GM13977 (cell line): ENCODE results near the gene CACNG6.

Source experiments
- DNase-seq: peaks from one replicate; pipeline ENCODE4 v3.0.0; 2012; ENCODE audit warnings: low spot score
- CTCF ChIP-seq: IDR thresholded peaks from 2 replicates; pipeline ENCODE4 v1.5.1; 2012; ENCODE audit warnings: mild to moderate bottlenecking, control low read depth; ENCODE audit not compliant: insufficient read depth; ENCODE audit errors: extremely low read depth, missing control alignments
- in situ Hi-C: fragments of 300-500 bp; cut with MboI; formaldehyde crosslinking; loops from one replicate; pipeline ENCODE4 v1.12.0; 2022; ENCODE audit warnings: low sequenced_read_pairs, low pct_unique_long_range_greater_than_20kb, mixed read lengths, inconsistent platforms; ENCODE audit not compliant: unreplicated experiment

The CACNG6 gene

GRCh38 chr19:54011507-54012211 is 20.2 kb downstream of the CACNG6 start:
- no peak for TF ChIP-seq CTCF
- in situ Hi-C loops: no loop called here
- no peak for DNase-seq

GRCh38 chr19:54013866-54014265 is 22.4 kb downstream of the CACNG6 start:
- TF ChIP-seq CTCF: no peak
- DNase-seq: no peak
- in situ Hi-C loops: no loop called here

GRCh38 chr19:54014920-54015560 is 23.6 kb downstream of the CACNG6 start:
- TF ChIP-seq CTCF: no peak
- no peak for DNase-seq
- in situ Hi-C loops: no loop called here

- no peak for TF ChIP-seq CTCF
- DNase-seq: no peak
- in situ Hi-C loops: no loop called here
These were observed 25.8 kb downstream of the CACNG6 start for GRCh38 chr19:54017261-54017660.

- no peak for DNase-seq
- in situ Hi-C loops: loop anchor here (5.0 kb wide), 1 partner anchor 179 kb away; no protein-coding TSS in a partner anchor
- TF ChIP-seq CTCF: no peak
These were observed 29.9 kb downstream of the CACNG6 start for GRCh38 chr19:54021363-54021762.

- in situ Hi-C loops: loop anchor here (5.0 kb wide), 1 partner anchor 180 kb away; no protein-coding TSS in a partner anchor
- TF ChIP-seq CTCF: no peak
- DNase-seq: no peak
These were observed 30.5 kb downstream of the CACNG6 start for GRCh38 chr19:54021932-54022331.
